Measurements from ENCODE around the gene RBAK. TPM values are rescaled to one million over a fixed set of nuclear protein-coding genes. Genes with fewer than 3 reads are reported as not detected.

RBAK gene
- polyA plus RNA-seq (2013), result 5.7 and 6.0 TPM in 2 replicates

GRCh38 chr7:5045558-5046396 is at the start of gene RBAK:
Gene RBAK, plus strand, starts transcription at chr7:5045860. Its CDS starts 2,217 bp downstream, at chr7:5048077.
- Histone ChIP-seq H3K27ac (ENCODE audit: low read depth, low read length) (peak within 1 kb of the TSS; percentile 49), H3K4ac (ENCODE audit: low read depth, low read length) (peak within 1 kb of the TSS; percentile 36), H2BK5ac (ENCODE audit: low read depth, low read length, poor library complexity) (peak within 1 kb of the TSS; percentile 58), H4K12ac (ENCODE audit: low read depth, low read length) (peak within 1 kb of the TSS; percentile 86), H3K79me2 (ENCODE audit: control insufficient read depth, insufficient read depth, low read length, poor library complexity) (peaks cover 5% of the 10 kb centered on the region), H3K23ac (ENCODE audit: low read length) (no peak within 1 kb of the TSS), H2BK120ac (ENCODE audit: insufficient read depth, low read length, poor library complexity) (peak within 1 kb of the TSS; percentile 26), H3K9ac (ENCODE audit: low read length) (peak within 1 kb of the TSS; percentile 95), H3K27me3 (ENCODE audit: insufficient read depth, low read length) (no peaks in the 10 kb centered on the region), H4K8ac (ENCODE audit: low read depth, low read length) (peak within 1 kb of the TSS; percentile 95), H3K9me3 (ENCODE audit: insufficient read depth, low read depth, low read length) (peaks cover 1% of the 10 kb centered on the region), H3K4me3 (ENCODE audit: low read depth, low read length) (peak within 1 kb of the TSS; percentile 86), H3K4me2 (ENCODE audit: low read length) (peak within 1 kb of the TSS; percentile 93), H3K79me1 (ENCODE audit: low read length) (peaks cover 6% of the 10 kb centered on the region), H3K14ac (ENCODE audit: low read length) (peak within 1 kb of the TSS; percentile 71), H2BK12ac (ENCODE audit: low read length) (no peak within 1 kb of the TSS), H4K91ac (ENCODE audit: low read depth, low read length) (peak within 1 kb of the TSS; percentile 70), H3K36me3 (ENCODE audit: control insufficient read depth in 1 of 2, insufficient read depth in 2 of 2, low read length in 2 of 2) (peaks cover 8 to 10% of the 10 kb centered on the region in 2 experiments), H2AFZ (ENCODE audit: insufficient read depth, low read length, poor library complexity) (peak within 1 kb of the TSS; percentile 91), H3K4me1 (ENCODE audit: control insufficient read depth in 1 of 2, insufficient read depth in 2 of 2, low read length in 2 of 2) (peaks cover 2 to 5% of the 10 kb centered on the region in 2 experiments), H3K18ac (ENCODE audit: low read length) (peak within 1 kb of the TSS; percentile 77), H2AK5ac (ENCODE audit: low read length) (no peak within 1 kb of the TSS)
- WGBS (ENCODE audit: extremely low coverage, insufficient coverage, insufficient read length), result no CpG with 5 or more reads among the region's 69 CpGs
- peak; percentile 95 to 96 for DNase-seq

DNA sequence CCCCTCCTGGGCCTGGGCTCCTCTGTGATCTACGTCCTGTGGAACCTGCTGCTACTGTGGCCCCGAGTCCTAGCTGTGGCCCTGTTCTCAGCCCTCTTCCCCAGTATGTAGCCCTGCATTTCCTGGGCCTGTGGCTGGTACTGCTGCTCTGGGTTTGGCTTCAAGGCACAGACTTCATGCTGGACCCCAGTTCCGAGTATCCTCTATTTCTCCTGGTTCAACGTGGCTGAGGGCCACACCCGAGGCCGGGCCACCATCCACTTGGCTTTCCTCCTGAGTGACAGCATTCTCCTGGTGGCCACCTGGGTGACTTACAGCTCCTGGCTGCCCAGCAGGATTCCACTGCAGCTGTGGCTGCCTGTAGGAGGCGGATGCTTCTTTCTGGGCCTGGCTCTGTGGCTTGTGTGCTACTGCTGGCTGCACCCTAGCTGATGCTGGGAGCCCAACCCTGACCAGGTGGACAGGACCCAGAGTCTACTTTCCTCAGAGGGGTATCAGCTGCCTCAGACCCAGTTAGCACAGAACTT is 48.9 kb upstream of the RBAK start:
- no peak overlapping the region for H2AFZ ChIP-seq (ENCODE audit: insufficient read depth, low read length, poor library complexity)
- no peaks in the 10 kb centered on the region for H3K27me3 ChIP-seq (ENCODE audit: insufficient read depth, low read length)
- no peaks in the 10 kb centered on the region for H3K79me1 ChIP-seq (ENCODE audit: low read length)
- no peaks in the 10 kb centered on the region for H3K79me2 ChIP-seq (ENCODE audit: control insufficient read depth, insufficient read depth, low read length, poor library complexity)
- no peak overlapping the region for H3K14ac ChIP-seq (ENCODE audit: low read length)
- no peak overlapping the region for H4K12ac ChIP-seq (ENCODE audit: low read depth, low read length)
- no CpG with 5 or more reads among the region's 7 CpGs for WGBS (ENCODE audit: extremely low coverage, insufficient coverage, insufficient read length)
- H3K4me3 ChIP-seq (ENCODE audit: low read depth, low read length), result no peak overlapping the region
- H4K91ac ChIP-seq (ENCODE audit: low read depth, low read length), result no peak overlapping the region
- no peak overlapping the region for H2BK120ac ChIP-seq (ENCODE audit: insufficient read depth, low read length, poor library complexity)
- no peak overlapping the region for H2AK5ac ChIP-seq (ENCODE audit: low read length)
- H3K27ac ChIP-seq (ENCODE audit: low read depth, low read length), result no peak overlapping the region
- no peak overlapping the region for H3K18ac ChIP-seq (ENCODE audit: low read length)
- no peak overlapping the region for H3K9ac ChIP-seq (ENCODE audit: low read length)
- H2BK12ac ChIP-seq (ENCODE audit: low read length), result no peak overlapping the region
- DNase-seq, result no peak
- H3K4ac ChIP-seq (ENCODE audit: low read depth, low read length), result no peak overlapping the region
- no peaks in the 10 kb centered on the region for H3K9me3 ChIP-seq (ENCODE audit: insufficient read depth, low read depth, low read length)
- no peak overlapping the region for H2BK5ac ChIP-seq (ENCODE audit: low read depth, low read length, poor library complexity)
- H3K4me2 ChIP-seq (ENCODE audit: low read length), result no peak overlapping the region
- H4K8ac ChIP-seq (ENCODE audit: low read depth, low read length), result no peak overlapping the region
- H3K4me1 ChIP-seq (ENCODE audit: control insufficient read depth in 1 of 2, insufficient read depth in 2 of 2, low read length in 2 of 2), result no peaks in the 10 kb centered on the region
- no peak overlapping the region for H3K23ac ChIP-seq (ENCODE audit: low read length)
- peaks cover 53 to 62% of the 10 kb centered on the region in 2 experiments for H3K36me3 ChIP-seq (ENCODE audit: control insufficient read depth in 1 of 2, insufficient read depth in 2 of 2, low read length in 2 of 2)

- no peak overlapping the region for H3K9ac ChIP-seq (ENCODE audit: low read length)
- no peak overlapping the region for H4K12ac ChIP-seq (ENCODE audit: low read depth, low read length)
- H3K4me2 ChIP-seq (ENCODE audit: low read length), result no peak overlapping the region
- H3K4ac ChIP-seq (ENCODE audit: low read depth, low read length), result no peak overlapping the region
- H3K4me1 ChIP-seq (ENCODE audit: control insufficient read depth in 1 of 2, insufficient read depth in 2 of 2, low read length in 2 of 2), result no peaks in the 10 kb centered on the region
- H3K14ac ChIP-seq (ENCODE audit: low read length), result no peak overlapping the region
- H2AFZ ChIP-seq (ENCODE audit: insufficient read depth, low read length, poor library complexity), result no peak overlapping the region
- no peak overlapping the region for H2BK120ac ChIP-seq (ENCODE audit: insufficient read depth, low read length, poor library complexity)
- H3K9me3 ChIP-seq (ENCODE audit: insufficient read depth, low read depth, low read length), result no peaks in the 10 kb centered on the region
- no peak overlapping the region for H3K18ac ChIP-seq (ENCODE audit: low read length)
- no peak overlapping the region for H3K23ac ChIP-seq (ENCODE audit: low read length)
- no peaks in the 10 kb centered on the region for H3K79me2 ChIP-seq (ENCODE audit: control insufficient read depth, insufficient read depth, low read length, poor library complexity)
- no peaks in the 10 kb centered on the region for H3K27me3 ChIP-seq (ENCODE audit: insufficient read depth, low read length)
- H3K36me3 ChIP-seq (ENCODE audit: control insufficient read depth in 1 of 2, insufficient read depth in 2 of 2, low read length in 2 of 2), result peaks cover 44 to 49% of the 10 kb centered on the region in 2 experiments
- H3K4me3 ChIP-seq (ENCODE audit: low read depth, low read length), result no peak overlapping the region
- no peak overlapping the region for H3K27ac ChIP-seq (ENCODE audit: low read depth, low read length)
- no peak overlapping the region for H4K8ac ChIP-seq (ENCODE audit: low read depth, low read length)
- H2AK5ac ChIP-seq (ENCODE audit: low read length), result no peak overlapping the region
- H2BK12ac ChIP-seq (ENCODE audit: low read length), result no peak overlapping the region
- DNase-seq, result no peak
- no peak overlapping the region for H2BK5ac ChIP-seq (ENCODE audit: low read depth, low read length, poor library complexity)
- no peak overlapping the region for H4K91ac ChIP-seq (ENCODE audit: low read depth, low read length)
- WGBS (ENCODE audit: extremely low coverage, insufficient coverage, insufficient read length), result no CpG with 5 or more reads among the region's 3 CpGs
- no peaks in the 10 kb centered on the region for H3K79me1 ChIP-seq (ENCODE audit: low read length)
These were observed 47.4 kb upstream of the RBAK start for GRCh38 chr7:4998244-4998643.

DNA sequence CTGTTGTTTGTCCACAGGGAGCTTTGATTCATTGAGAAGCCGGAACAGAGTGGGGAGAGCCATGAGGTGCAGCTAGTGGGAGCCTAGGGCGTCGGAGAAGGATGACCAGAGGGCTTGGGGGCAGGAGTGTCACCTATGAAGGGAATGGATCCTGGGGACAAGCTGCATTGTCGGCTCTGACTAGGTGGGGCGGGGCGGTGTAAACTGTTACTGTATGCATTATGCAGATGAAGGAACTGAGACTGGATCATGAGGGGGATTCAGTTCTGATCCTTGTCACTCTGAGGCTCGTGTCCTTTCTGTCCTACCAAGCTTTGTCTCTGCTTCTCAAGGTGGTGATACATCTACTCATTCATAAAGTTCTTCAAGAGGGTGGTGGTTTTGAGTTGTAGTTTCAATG is 46.8 kb upstream of the RBAK start:
- no peaks in the 10 kb centered on the region for H3K9me3 ChIP-seq (ENCODE audit: insufficient read depth, low read depth, low read length)
- no peak overlapping the region for H2BK120ac ChIP-seq (ENCODE audit: insufficient read depth, low read length, poor library complexity)
- no peak overlapping the region for H4K91ac ChIP-seq (ENCODE audit: low read depth, low read length)
- no peak overlapping the region for H2BK5ac ChIP-seq (ENCODE audit: low read depth, low read length, poor library complexity)
- no peak overlapping the region for H3K27ac ChIP-seq (ENCODE audit: low read depth, low read length)
- peaks cover 40 to 43% of the 10 kb centered on the region in 2 experiments for H3K36me3 ChIP-seq (ENCODE audit: control insufficient read depth in 1 of 2, insufficient read depth in 2 of 2, low read length in 2 of 2)
- H3K4me1 ChIP-seq (ENCODE audit: control insufficient read depth in 1 of 2, insufficient read depth in 2 of 2, low read length in 2 of 2), result no peaks in the 10 kb centered on the region
- no peak overlapping the region for H3K4me2 ChIP-seq (ENCODE audit: low read length)
- no peak overlapping the region for H3K4ac ChIP-seq (ENCODE audit: low read depth, low read length)
- no peak overlapping the region for H2BK12ac ChIP-seq (ENCODE audit: low read length)
- no peak overlapping the region for H3K4me3 ChIP-seq (ENCODE audit: low read depth, low read length)
- no peak overlapping the region for H4K12ac ChIP-seq (ENCODE audit: low read depth, low read length)
- no peak overlapping the region for H3K14ac ChIP-seq (ENCODE audit: low read length)
- WGBS (ENCODE audit: extremely low coverage, insufficient coverage, insufficient read length), result no CpG with 5 or more reads among the region's 7 CpGs
- no peak overlapping the region for H3K18ac ChIP-seq (ENCODE audit: low read length)
- DNase-seq, result no peak
- no peak overlapping the region for H2AFZ ChIP-seq (ENCODE audit: insufficient read depth, low read length, poor library complexity)
- no peak overlapping the region for H3K9ac ChIP-seq (ENCODE audit: low read length)
- no peak overlapping the region for H3K23ac ChIP-seq (ENCODE audit: low read length)
- no peaks in the 10 kb centered on the region for H3K27me3 ChIP-seq (ENCODE audit: insufficient read depth, low read length)
- no peaks in the 10 kb centered on the region for H3K79me2 ChIP-seq (ENCODE audit: control insufficient read depth, insufficient read depth, low read length, poor library complexity)
- H4K8ac ChIP-seq (ENCODE audit: low read depth, low read length), result no peak overlapping the region
- no peaks in the 10 kb centered on the region for H3K79me1 ChIP-seq (ENCODE audit: low read length)
- H2AK5ac ChIP-seq (ENCODE audit: low read length), result no peak overlapping the region
